GM18498 (cell line): ENCODE results near the gene RIPK4.
"Not testable (repeated sequence)": the region's sequence is repeated elsewhere in the genome, so short reads cannot be mapped to it uniquely, and the experiment has no call there.

Source experiments
- ATAC-seq: cut with Tn5 transposase; IDR thresholded peaks from one replicate; pipeline ENCODE4 v1.9.1; 2021; ENCODE audit warnings: mild to moderate bottlenecking, moderate library complexity; ENCODE audit not compliant: unreplicated experiment

RIPK4 gene

GRCh38 chr21:41698071-41698470, 68.8 kb downstream of the RIPK4 start:
- no peak for ATAC-seq

GRCh38 chr21:41695513-41695912, 71.3 kb downstream of the RIPK4 start:
- no peak for ATAC-seq

GRCh38 chr21:41694042-41694441, 72.8 kb downstream of the RIPK4 start:
- not testable (repeated sequence) for ATAC-seq

- no peak for ATAC-seq
Measured at GRCh38 chr21:41692185-41692565, 74.7 kb downstream of the RIPK4 start.

GRCh38 chr21:41691205-41692184, 75.4 kb downstream of the RIPK4 start:
- ATAC-seq, result no peak
